Tibial artery (tissue), 4 donors: ENCODE results near the gene SNX19.

Source experiments
- DNase-seq, 2 donors: peaks; one replicate each; pipeline ENCODE4 v3.0.0-alpha.2; 2019
- H3K27ac ChIP-seq, 2 donors: fragments of 200-600 bp; sonication (generic) in 1 of 2; 1 replicate in 1 of 2; 2 replicates in 1 of 2; pipeline ENCODE4 v1.5.1; 2018 to 2019; ENCODE audit warnings: mild to moderate bottlenecking in 1 of 2
- H3K27me3 ChIP-seq, 2 donors: fragments of 200-600 bp; sonication (generic) in 1 of 2; one replicate each; pipeline versions ENCODE4 v1.5.1 to v1.6.0; 2016 to 2019
- H3K36me3 ChIP-seq, 3 donors: fragments of 200-600 bp; sonication (generic) in 2 of 3; one replicate each; pipeline ENCODE4 v1.5.1; 2016 to 2019; ENCODE audit warnings: mild to moderate bottlenecking in 2 of 3
- H3K4me1 ChIP-seq, 4 donors: fragments of 200-600 bp; sonication (generic) in 2 of 4; 1 replicate in 3 of 4; 2 replicates in 1 of 4; pipeline ENCODE4 v1.5.1; 2016 to 2019
- H3K4me3 ChIP-seq, 2 donors: fragments of 200-600 bp; sonication (generic) in 1 of 2; 1 replicate in 1 of 2; 2 replicates in 1 of 2; pipeline ENCODE4 v1.5.1; 2018 to 2019; ENCODE audit warnings: mild to moderate bottlenecking in 2 of 2
- H3K9me3 ChIP-seq, 3 donors: fragments of 200-600 bp; sonication (generic) in 1 of 3; one replicate each; pipeline ENCODE4 v1.5.1; 2016 to 2019
- intact Hi-C: fragments of 100-400 bp; cut with DNase I; formaldehyde crosslinking; loops from one replicate; pipeline ENCODE4 v1.15.0; 2023; ENCODE audit warnings: low total_unique reads
- TF ChIP-seq, protein P1 (sequence below), 2 experiments: fragments of 200-600 bp in 1 of 2; fragments of 450-650 bp in 1 of 2; IDR thresholded peaks; one replicate each; pipeline ENCODE4 v1.5.1; 2017 to 2019; ENCODE audit warnings: antibody characterized with exemption in 2 of 2, mild to moderate bottlenecking in 1 of 2, moderate library complexity in 1 of 2

The SNX19 gene

DNA sequence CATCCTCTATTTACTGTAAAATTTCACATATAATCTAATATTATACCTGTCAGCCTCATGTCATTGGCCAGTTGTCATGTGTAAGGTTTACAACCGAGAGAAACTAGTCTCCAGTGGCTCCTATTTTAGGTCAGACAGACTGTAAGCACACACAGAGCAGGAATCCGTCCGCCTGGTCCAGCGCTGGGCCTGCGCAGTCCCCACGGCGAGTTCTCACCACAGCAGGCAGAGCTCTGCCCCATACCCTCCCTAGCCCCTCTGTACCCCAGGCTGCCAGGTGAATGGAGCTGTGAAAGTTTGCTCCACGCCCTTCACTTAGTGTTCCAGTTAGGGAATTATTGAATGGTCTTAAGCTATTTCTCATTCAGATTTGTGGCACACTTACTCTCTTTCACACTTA is 63.7 kb downstream of the SNX19 start:
- H3K4me1 ChIP-seq, result peaks cover 0 to 17% (median 13%) of the 10 kb centered on the region in 4 donors
- intact Hi-C loops, result loop anchor here (10.0 kb wide), 1 partner anchor 178 kb away; no protein-coding TSS in a partner anchor
- no peak for DNase-seq
- no peaks in the 10 kb centered on the region for H3K27me3 ChIP-seq
- H3K9me3 ChIP-seq, result no peaks in the 10 kb centered on the region
- no peak overlapping the region for H3K4me3 ChIP-seq
- no peaks in the 10 kb centered on the region for H3K36me3 ChIP-seq
- TF ChIP-seq, protein P1, sequence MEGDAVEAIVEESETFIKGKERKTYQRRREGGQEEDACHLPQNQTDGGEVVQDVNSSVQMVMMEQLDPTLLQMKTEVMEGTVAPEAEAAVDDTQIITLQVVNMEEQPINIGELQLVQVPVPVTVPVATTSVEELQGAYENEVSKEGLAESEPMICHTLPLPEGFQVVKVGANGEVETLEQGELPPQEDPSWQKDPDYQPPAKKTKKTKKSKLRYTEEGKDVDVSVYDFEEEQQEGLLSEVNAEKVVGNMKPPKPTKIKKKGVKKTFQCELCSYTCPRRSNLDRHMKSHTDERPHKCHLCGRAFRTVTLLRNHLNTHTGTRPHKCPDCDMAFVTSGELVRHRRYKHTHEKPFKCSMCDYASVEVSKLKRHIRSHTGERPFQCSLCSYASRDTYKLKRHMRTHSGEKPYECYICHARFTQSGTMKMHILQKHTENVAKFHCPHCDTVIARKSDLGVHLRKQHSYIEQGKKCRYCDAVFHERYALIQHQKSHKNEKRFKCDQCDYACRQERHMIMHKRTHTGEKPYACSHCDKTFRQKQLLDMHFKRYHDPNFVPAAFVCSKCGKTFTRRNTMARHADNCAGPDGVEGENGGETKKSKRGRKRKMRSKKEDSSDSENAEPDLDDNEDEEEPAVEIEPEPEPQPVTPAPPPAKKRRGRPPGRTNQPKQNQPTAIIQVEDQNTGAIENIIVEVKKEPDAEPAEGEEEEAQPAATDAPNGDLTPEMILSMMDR (IDR thresholded peaks at IDR 0.05), result no peak
- H3K27ac ChIP-seq, result no peak overlapping the region

GRCh38 chr11:130850185-130850944 is 65.9 kb downstream of the SNX19 start:
- H3K27ac ChIP-seq, result peak overlapping the region; percentile 65 to 66
- TF ChIP-seq, protein P1 (IDR thresholded peaks at IDR 0.05), result no peak
- DNase-seq, result no peak
- H3K9me3 ChIP-seq, result no peaks in the 10 kb centered on the region
- H3K36me3 ChIP-seq, result no peaks in the 10 kb centered on the region
- intact Hi-C loops, result loop anchor here (10.0 kb wide), 1 partner anchor 176 kb away; no protein-coding TSS in a partner anchor
- H3K4me3 ChIP-seq, result no peak overlapping the region
- H3K4me1 ChIP-seq, result peaks cover 0 to 17% (median 13%) of the 10 kb centered on the region in 4 donors
- H3K27me3 ChIP-seq, result no peaks in the 10 kb centered on the region

GRCh38 chr11:130849215-130849568 is 67.1 kb downstream of the SNX19 start:
- Histone ChIP-seq H3K27me3 (no peaks in the 10 kb centered on the region), H3K4me3 (no peak overlapping the region), H3K4me1 (peaks cover 0 to 17% (median 13%) of the 10 kb centered on the region in 4 donors), H3K36me3 (no peaks in the 10 kb centered on the region), H3K27ac (peak overlapping the region; percentile 65 to 66), H3K9me3 (no peaks in the 10 kb centered on the region)
- TF ChIP-seq, protein P1 (IDR thresholded peaks at IDR 0.05), result no peak
- DNase-seq, result peak; percentile 52 to 82
- intact Hi-C loops, result no loop called here

GRCh38 chr11:130848361-130849214 is 67.7 kb downstream of the SNX19 start:
- Histone ChIP-seq H3K27me3 (no peaks in the 10 kb centered on the region), H3K4me1 (peaks cover 0 to 17% (median 13%) of the 10 kb centered on the region in 4 donors), H3K36me3 (no peaks in the 10 kb centered on the region), H3K4me3 (no peak overlapping the region), H3K27ac (peak overlapping the region; percentile 65 to 66), H3K9me3 (no peaks in the 10 kb centered on the region)
- TF ChIP-seq, protein P1 (IDR thresholded peaks at IDR 0.05), result no peak
- intact Hi-C loops, result no loop called here
- no peak for DNase-seq

DNA sequence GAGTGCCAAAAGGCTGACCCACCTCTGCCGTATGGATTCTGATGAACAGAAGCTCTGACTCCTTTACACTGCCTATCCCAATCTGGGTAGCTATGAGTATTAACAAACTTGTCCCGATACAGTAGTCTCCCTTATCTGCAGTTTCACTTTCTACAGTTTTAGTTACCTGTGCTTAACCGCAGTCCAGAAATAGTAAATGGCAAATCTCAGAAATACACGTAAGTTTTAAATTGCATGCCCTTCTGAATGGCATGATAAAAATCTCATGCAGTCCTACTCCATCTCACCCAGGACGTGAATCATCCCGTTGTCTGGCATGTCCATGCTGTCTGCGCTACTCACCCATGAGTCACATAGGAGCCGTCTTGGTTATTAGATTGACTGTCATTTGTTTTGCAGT is 68.8 kb downstream of the SNX19 start:
- no peak overlapping the region for H3K27ac ChIP-seq
- H3K27me3 ChIP-seq, result no peaks in the 10 kb centered on the region
- TF ChIP-seq, protein P1 (IDR thresholded peaks at IDR 0.05), result no peak
- no peak for DNase-seq
- H3K4me1 ChIP-seq, result peaks cover 0 to 22% (median 15%) of the 10 kb centered on the region in 4 donors
- intact Hi-C loops, result no loop called here
- no peaks in the 10 kb centered on the region for H3K36me3 ChIP-seq
- no peak overlapping the region for H3K4me3 ChIP-seq
- no peaks in the 10 kb centered on the region for H3K9me3 ChIP-seq
